GM18519 (cell line): ENCODE results near the gene SP100.
"Not testable (repeated sequence)": the region's sequence is repeated elsewhere in the genome, so short reads cannot be mapped to it uniquely, and the experiment has no call there.

Experiments used
- ATAC-seq: cut with Tn5 transposase; IDR thresholded peaks from one replicate; pipeline ENCODE4 v1.9.1; 2021; ENCODE audit warnings: mild to moderate bottlenecking, moderate library complexity; ENCODE audit not compliant: unreplicated experiment, low FRiP score

Gene SP100

DNA sequence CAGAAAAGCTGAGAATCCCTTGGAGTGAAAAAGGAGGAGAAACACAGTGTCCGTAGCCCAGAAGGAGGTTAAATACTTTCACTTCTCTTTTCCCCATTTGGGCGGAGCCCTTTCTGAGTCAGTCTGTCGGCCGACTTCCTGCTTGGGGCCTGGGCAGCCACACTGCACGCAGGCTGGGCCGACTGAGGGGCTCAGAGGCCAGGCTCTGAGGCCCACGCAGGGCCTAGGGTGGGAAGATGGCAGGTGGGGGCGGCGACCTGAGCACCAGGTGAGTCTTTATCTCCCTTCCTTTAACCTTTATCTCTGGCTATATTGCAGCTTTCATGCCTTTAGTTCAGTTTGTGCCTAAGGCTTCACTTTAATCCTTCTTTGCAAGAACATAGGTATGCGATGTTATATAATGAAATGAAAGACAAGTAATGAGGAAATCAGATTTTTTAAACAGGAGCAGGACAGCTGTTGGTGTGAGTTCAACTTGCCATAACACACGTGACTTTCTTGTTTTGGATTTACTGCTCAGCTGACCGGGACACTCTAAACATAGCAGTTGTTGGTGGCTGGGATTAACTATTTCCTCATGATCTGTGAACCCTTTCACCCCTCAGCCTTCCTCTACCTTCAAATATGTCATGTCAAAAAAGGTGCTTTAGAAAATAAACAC is at the start of gene SP100:
Gene SP100, plus strand, starts transcription at position 141 of the 661 bp plus-strand sequence. Its CDS starts 96 bp downstream, at position 237.
- peak; percentile 86 for ATAC-seq

DNA sequence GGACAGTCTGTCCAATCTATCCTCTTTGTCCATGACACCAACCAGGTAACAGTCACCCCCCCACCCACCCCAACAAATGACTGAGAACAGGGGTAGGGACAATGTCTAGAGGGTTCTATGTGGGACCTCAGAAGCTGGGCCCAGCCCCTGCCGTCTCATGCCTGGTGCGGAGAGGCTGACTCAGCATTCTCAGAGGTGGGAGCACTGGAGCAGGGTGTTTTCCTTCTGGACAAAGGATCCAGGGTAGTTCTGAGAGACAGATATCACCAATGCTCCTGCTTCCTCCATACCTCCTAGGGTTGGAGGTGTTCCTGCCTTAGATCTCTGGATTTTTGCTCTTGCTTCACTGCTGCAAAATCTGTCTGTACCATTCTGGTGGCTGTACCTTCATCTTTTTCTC is 33.9 kb upstream of the SP100 start:
- no peak for ATAC-seq

DNA sequence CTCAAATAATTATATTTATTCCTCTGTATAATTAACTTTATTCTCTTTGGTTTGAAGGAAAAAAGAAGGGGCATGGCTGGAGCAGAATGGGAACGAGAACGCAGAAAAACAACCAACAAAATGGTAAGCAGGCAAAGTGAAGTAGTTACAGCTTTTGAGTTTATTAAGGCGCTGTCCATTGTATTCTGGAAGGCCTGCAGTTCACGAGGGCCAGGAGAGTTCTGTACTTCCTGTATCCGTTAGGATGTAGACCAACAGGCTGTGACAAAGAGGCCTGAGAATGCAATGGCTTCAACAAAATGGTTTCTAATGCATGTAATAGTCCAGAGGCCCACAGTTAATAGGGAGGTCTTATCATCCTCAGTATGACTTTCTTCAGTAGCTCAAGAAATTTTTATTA is 32.5 kb upstream of the SP100 start:
- ATAC-seq: no peak

DNA sequence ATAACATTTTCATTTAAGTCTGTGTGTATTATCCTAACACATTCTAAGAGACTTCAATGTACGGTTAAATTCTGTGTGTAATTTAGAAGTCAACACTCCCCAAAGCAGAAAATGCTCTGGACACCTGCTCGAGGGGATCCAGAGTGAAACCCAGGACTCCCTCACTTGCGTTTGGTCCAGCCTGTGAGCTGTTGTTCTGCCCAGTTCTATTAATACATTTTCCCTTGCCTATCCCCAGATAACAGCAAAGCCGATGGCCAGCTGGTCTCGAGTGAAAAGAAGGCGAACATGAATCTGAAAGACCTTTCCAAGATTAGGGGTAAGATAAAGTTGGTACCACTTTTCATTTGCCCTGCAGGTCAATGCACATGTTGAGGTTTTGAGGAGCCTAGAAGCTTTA is 31.0 kb upstream of the SP100 start:
- ATAC-seq: no peak

DNA sequence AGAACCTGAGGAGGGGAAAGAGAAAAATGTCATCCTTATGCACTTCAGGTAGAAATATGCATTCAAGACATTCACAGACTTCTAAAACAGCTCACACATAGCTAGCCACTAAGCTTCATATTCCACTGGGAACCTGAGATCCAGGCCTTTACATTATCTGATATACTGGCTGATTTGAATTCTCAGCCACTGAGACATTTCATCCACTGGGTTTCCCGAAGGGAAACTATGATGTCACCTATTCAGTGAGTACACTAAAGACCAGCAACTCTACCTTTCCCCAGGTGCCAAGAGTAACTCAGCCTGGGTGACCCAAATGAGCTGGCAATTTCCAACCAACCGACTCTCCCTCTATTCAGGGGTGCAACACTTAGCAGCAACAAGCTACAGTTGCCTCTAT is 21.7 kb upstream of the SP100 start:
- no peak for ATAC-seq

DNA sequence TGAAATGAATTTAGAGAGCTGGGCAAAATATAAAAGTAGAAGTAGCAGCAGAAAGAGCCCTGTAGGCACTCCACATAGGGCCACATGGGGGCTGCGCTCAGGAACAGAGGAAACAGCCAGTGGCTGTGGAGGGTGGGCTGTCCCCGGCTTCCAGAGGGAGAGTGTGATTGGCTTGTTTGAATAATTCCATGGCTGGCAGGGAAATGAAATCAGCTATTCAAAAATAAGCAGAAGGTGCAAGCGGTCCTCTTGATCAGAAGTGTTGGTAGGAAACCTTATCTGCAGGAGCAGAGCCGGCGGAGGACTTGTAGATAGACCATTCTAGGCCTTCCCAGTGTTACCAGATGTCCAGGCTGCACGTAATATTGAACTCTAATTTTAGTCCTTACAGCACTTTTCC is 17.3 kb upstream of the SP100 start:
- not testable (repeated sequence) for ATAC-seq

DNA sequence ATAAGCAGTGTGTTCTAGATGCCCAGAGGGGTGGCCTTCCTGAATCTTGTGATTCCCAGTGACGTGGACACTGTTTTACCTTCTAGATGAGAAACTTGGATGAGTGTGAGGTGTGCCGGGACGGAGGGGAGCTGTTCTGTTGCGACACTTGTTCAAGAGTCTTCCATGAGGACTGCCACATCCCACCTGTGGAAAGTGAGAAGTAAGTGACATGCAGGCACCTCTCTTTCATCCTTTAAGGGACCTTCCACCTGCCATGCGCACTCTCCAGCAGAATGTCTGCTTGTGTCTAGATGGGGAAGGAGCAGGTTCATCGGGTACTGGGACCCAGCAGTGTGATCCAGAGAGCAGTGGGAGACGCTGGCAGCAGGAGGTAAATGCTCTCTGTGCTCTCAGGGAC is 16.0 kb upstream of the SP100 start:
- no peak for ATAC-seq

DNA sequence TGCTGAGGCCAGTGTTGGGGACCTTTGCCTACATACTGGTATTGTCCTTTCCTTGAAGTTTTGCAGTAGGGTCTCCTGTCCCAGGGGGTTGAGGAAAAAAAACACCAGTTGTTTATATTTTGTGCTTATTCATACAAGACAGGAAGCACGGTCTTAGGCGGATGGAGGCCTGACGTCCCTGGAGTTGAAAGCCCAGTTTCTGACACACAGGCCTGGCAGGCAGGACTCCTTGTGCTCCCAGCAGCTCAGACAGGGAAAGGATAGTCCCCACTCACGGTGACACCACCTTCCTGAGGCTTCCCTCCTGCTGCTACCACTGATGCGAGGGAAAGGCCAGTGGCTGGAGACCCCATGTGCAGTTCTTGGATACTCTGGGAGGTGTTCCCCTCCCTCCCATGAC is 15.5 kb upstream of the SP100 start:
- no peak for ATAC-seq

DNA sequence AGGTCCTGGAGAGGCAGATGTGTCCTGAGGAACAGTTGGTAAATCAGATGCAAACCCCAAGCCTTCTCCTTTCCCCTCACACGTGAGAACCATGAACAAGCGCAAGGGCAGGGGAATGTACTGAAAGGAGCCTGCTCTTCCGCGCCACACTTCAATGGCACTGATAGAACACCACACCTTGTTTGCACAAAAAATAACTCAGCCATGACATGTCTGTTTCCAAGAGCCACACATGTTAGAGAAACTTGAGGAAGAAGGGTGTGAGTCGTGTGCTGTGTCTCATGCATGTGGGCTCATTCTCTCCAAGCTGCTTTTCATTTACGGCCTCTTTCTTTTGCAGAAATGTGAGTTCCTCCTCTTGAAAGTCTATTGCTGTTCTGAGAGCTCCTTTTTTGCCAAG is 15.0 kb upstream of the SP100 start:
- ATAC-seq: not testable (repeated sequence)

DNA sequence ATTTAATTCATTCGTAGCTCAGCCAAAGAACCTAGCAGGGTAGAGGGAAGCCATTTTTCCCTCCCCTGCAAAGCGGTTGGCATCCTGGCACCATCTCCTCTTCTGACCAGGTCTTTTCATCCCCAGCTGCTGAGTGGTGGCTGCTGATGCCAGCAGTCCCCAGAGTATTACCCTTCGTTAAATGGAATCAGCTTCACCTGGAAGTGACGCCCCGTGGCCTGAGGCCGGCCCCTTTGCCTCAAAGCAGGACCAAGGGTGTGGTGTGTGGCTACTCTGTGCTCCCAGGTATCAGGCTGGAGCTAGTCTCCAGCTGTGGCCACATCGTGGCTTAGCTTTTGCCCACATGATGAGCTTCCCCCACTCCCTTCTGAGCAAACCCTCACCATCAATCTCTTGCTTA is 12.3 kb upstream of the SP100 start:
- ATAC-seq: no peak

DNA sequence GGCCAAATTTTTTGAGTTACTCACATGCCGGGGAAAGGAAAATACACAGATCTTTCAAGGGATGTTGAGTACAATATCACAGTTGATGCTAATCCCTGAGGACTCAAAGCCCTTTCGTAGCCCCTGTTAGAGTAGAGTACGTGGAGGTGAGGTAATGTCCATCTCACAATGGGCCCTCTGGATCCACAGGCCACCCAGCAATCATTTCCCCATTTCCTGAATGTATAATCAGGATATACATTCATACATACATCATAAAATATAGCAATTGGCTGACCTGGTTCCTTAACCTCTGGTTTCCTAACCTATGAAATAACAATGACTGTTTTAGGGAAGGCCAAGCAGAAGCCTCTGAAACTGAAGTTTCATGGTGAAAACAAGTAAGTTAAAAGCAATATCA is 10.2 kb upstream of the SP100 start:
- ATAC-seq: no peak

DNA sequence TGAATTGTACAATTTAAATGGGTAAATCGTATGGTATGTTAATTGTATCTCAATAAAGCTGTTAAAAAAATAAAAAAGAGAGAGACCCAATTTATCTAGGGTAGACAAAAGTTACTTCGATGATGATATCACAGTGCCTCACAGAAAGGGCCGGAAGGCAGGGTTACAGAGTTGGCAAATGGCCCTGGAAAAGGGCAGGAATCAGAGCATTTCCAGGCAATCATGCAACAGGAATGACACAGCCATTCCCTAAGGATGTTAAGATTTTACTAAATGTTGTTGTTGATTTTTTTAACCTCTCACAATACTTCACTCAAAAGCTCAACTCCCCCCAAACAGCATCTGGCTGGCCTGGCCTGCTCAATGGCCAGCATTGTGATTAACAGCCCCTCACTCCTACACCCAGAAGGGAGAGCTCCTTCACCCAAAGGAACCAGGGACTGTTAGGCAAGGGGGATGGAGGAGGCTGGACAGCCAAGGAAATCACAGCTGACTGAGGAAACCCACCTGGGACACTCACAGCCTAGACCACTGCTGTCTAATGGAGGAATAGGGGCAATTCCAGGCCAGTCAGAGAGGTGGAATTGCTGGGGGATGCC is 7.7 kb upstream of the SP100 start:
- no peak for ATAC-seq

DNA sequence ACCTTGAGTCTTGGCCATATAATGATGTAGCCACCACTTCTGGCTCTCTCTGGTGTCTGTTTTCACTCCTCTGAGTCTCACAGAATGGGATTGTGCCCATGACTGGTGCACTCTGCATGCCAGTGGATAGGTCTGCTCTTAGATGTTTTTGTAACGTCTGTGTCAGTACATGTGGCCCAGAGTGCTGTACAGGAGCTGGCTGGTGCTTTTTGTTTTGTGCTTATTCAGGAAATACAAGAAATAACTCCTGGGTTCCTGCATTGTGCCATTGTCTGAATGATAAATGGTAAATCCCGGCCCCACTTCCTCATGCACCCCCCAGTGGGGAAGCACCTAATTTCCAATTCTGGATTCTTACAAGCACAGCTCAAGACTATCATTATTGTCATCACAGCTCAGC is 6.7 kb upstream of the SP100 start:
- not testable (repeated sequence) for ATAC-seq

DNA sequence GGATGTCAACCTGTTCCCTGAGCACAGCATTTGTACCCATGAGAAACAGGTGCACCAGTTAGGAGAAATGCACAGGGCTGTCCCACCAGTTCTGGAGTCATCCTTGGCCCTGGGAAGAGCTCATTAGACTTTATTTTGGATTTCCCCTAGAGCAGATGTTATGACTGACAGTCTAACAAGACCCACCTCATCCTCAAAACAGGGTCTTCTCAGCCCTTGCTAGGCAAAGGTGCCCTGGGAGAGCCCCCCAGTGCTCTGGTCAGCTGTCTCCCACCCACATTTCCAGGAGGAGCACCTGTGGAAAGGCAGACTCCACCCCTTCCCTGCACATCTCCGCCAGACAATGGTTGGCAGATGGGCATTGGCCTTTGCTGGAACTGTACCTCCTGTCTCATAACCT is 5.7 kb upstream of the SP100 start:
- ATAC-seq: no peak

DNA sequence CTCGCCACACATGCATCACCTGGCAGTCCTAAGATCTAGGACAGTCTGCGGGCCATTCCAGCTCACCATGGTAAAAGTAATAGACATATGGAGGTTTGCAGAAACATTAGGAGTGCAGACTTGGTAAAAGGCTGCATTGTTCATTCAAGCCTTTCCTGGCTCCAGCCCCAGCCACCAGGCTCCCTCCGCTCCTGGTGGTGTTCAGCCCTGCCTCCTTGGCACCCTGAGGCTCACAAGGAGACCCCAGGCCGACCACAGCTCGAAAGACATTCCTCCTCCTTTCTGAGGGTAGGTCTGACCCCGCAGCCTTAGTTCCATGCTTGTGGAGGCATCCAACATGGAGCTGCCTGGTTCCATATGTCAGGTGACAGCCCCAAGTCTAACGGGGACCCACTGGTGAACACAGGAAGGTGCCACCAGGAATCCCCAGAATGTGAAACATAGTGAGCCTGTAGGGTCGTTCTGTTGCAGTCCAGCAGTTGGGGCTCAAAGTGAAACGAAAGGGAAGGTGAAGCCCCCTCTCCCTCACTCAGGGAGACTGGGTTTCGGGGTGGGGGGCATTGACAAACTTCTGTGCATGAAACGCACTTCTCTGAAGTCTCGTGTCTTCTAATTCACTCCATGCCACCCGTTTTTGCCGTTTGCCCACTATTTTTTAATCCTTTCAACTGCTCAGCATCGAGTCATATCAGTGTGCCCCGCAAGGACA is 5.0 kb upstream of the SP100 start:
- ATAC-seq: no peak

DNA sequence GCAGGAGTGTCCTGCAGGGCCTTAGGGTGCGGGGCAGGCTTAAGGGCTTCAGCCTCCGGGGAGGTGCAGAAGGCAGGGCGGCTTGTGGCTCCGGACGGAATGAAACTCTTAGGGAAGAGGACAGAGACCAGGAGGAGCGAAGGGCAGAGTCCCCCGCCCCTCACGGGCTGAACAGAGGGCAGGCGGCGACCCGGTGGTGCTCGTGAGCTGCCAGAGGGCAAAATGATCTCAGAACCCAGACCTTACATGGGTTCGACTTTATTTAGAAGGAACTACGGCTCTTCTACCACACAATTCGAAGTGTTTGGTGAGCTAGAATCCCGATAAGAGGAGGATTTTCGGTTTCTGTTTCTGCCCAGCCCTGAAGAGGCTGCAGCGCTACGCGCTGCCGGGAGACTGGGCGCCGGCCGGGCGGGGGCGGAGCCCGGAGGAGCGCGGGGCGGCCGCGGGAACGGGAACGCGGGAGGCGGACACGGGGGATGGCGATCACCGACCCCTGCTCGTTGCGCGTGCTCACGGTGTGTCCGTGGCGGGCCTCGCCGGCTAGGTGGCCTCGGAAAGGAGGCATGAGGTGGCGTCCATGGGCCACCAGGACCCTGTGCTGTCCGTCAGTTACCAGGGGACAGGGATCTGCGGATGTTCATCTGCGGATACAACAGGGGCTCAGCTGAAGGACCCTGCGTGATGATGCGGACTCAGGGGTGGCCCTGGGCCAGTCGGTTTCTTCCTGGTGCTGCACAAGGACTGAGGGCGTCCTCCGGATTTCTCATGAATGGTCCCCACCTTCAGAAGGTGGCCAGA is 4.2 kb upstream of the SP100 start:
- ATAC-seq: peak; percentile 41

DNA sequence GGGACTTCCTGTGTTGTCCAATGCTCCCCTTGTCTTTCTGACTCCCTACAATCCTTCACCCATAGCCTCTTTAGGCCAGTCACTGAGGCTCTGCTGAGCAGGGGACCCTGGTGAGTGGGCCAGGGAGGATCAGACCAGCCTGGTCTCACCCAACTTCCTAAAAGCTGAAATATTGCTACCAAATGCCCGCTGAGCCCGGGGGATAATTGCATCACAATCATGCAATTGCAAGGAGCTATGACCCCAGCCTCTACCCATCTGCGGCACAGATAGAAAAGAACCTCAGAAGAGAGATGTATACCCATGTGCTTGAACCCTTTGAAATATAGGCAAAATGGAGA is 3.7 kb upstream of the SP100 start:
- no peak for ATAC-seq

DNA sequence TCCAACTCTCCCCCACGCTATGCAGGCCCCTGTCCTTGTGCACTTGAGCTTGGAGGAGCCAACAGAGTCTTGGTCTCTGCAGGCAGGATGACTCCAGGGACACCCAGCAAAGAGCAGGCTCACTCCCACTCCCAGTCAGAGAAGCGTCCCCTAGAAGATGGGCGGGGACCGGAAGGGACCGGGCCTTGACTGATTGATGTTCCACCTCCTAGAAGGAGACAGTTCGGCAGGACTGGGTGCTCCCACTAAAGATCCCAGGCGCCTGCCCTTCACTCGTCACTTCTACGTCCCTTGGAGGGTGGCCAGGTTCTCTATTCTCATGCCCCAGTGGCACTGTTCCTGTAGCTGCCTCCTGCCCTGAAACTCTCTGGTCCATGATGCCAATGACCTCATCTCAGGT is 3.2 kb upstream of the SP100 start:
- no peak for ATAC-seq

DNA sequence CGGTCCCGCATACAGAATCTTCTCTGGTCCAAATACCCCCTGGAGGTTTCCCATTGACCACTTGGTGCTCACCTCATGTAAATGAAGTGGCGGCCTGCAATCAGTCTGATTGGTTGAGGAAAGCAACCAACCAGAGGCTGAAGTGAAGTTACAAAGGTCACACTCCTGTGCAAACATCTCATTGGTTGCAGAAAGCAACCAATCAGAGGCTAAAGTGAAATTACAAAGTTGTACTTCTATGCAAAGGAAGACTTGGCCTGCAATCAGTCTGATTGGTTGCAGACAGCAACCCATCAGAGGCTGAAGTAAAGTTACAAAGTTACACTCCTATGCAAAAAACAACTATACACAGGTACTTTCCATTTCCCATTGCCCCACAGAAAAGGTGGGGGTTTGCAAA is 2.5 kb upstream of the SP100 start:
- ATAC-seq: no peak

DNA sequence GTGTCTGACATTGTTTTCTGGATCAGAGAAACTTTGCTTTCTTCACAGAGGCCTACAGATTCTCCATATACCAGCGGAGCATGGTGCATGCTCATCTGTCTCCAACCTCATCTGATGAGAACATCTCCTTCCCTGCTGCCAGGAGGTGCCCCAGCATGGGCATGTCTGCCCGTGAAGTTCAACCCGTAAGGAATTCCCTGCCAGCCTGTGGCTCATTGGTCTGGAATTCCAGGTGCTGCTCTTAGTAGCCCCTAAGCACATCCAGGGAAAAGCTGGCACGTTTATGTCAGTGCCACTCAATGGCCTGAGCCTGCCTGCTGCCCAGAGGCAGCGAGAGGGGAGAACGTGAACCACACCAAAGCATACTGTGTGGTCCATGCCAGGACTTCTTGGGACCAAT is 1.7 kb upstream of the SP100 start:
- no peak for ATAC-seq

DNA sequence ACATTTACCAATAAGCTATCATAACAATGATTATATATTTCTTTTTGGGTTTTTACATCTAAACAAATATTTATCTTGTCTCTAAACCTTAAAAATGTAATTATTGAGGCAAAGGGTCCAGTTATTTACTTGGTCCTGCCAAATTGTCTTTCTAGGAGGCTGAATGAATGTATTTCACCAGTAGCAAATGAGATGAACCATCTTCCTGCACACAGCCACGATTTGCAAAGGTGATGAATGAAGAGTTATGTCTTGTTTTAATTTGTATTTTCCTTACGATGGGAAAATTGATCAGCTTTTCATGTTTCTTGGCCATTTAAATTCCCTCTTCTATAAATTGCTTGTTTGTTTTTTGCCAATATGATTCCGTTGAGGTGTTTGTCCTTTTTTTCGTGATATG is 1.4 kb downstream of the SP100 start:
- no peak for ATAC-seq
